SH-SY5Y (cell line): ENCODE measurements around the gene MAN1A1.

Experiments
- GATA2 ChIP-seq: IDR thresholded peaks from 2 replicates; pipeline ENCODE4 v1.6.1; 2011; ENCODE audit warnings: mild to moderate bottlenecking, low read depth, low read length
- GATA3 ChIP-seq: IDR thresholded peaks from 2 replicates; pipeline ENCODE4 v1.6.1; 2011; ENCODE audit warnings: low read depth, mild to moderate bottlenecking, low read length, moderate library complexity

DNA sequence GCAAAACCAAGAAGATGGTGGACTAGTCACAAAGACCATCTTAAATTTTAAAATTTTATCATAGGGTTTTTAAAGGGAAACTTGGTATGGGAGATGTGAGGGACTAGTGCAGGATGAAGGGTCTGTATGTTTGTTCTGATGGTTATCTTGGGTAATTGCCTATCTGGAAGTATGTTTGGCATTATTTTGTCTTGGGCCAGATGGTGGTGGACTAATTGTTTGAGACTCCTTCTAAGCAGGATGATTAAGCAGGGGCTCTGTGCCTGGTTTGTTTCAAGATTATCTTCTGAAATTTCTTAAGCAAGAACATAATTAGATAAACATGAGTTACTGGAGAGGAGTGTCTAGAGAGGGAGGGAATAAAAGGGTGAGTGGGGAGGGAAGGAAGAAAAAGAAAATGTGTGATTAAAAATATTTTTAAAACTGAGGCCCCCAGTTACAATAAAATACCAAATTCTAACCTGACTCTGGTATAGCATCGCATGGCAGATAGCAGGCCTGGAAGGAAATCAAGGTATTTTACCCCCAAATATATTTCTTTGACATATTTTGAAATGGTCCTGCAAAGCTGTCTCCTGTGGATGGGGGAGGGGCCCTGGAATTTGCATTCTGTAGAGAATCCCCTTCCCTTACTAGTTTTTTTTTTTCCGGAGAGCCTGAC lies 221.2 kb downstream of the MAN1A1 start:
- TF ChIP-seq GATA2 (no peak), GATA3 (no peak)
